ENCODE results near the gene CD72.

GRCh38 chr9:35664531-35665470 lies 46.6 kb upstream of the CD72 start, which contains the start of gene ARHGEF39:
- peak; percentile 45; the same call in 1 of the 2 replicates for TF ChIP-seq L3MBTL2 (conservative IDR thresholded peaks at IDR 0.05)
- TF ChIP-seq, protein P1, sequence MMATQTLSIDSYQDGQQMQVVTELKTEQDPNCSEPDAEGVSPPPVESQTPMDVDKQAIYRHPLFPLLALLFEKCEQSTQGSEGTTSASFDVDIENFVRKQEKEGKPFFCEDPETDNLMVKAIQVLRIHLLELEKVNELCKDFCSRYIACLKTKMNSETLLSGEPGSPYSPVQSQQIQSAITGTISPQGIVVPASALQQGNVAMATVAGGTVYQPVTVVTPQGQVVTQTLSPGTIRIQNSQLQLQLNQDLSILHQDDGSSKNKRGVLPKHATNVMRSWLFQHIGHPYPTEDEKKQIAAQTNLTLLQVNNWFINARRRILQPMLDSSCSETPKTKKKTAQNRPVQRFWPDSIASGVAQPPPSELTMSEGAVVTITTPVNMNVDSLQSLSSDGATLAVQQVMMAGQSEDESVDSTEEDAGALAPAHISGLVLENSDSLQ (IDR thresholded peaks at IDR 0.05), result no peak
- no peak for TF ChIP-seq BHLHE40 (IDR thresholded peaks at IDR 0.05; ENCODE audit: borderline replicate concordance)
- TF ChIP-seq SP1 (IDR thresholded peaks at IDR 0.05), result no peak
- no peak for TF ChIP-seq SUZ12 (IDR thresholded peaks at IDR 0.05)
- no peak for TF ChIP-seq FOXA1 (IDR thresholded peaks at IDR 0.05)
- peak; percentile 60; the same call in 1 of the 2 replicates for TF ChIP-seq FOXM1 (IDR thresholded peaks at IDR 0.05; ENCODE audit: borderline replicate concordance)
- no peak for TF ChIP-seq FOXK2 (IDR thresholded peaks at IDR 0.05)

All from HEK293T (cell line).